ENCODE measurements around the gene KCNH2.

Gene KCNH2

GRCh38 chr7:150919160-150919559 is 59.0 kb downstream of the KCNH2 start:
- TF ChIP-seq, protein P1, sequence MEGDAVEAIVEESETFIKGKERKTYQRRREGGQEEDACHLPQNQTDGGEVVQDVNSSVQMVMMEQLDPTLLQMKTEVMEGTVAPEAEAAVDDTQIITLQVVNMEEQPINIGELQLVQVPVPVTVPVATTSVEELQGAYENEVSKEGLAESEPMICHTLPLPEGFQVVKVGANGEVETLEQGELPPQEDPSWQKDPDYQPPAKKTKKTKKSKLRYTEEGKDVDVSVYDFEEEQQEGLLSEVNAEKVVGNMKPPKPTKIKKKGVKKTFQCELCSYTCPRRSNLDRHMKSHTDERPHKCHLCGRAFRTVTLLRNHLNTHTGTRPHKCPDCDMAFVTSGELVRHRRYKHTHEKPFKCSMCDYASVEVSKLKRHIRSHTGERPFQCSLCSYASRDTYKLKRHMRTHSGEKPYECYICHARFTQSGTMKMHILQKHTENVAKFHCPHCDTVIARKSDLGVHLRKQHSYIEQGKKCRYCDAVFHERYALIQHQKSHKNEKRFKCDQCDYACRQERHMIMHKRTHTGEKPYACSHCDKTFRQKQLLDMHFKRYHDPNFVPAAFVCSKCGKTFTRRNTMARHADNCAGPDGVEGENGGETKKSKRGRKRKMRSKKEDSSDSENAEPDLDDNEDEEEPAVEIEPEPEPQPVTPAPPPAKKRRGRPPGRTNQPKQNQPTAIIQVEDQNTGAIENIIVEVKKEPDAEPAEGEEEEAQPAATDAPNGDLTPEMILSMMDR (IDR thresholded peaks at IDR 0.05) = no peak
- DNase-seq (ENCODE audit: low spot score) = no peak
- no peak overlapping the region for H3K27ac ChIP-seq
- no peak overlapping the region for H3K4me3 ChIP-seq

GRCh38 chr7:150918378-150918777 is 59.7 kb downstream of the KCNH2 start:
- DNase-seq (ENCODE audit: low spot score) = no peak
- H3K27ac ChIP-seq = no peak overlapping the region
- TF ChIP-seq, protein P1 (IDR thresholded peaks at IDR 0.05) = no peak
- no peak overlapping the region for H3K4me3 ChIP-seq

- no peak overlapping the region for H3K4me3 ChIP-seq
- TF ChIP-seq, protein P1 (IDR thresholded peaks at IDR 0.05) = no peak
- DNase-seq (ENCODE audit: low spot score) = no peak
- H3K27ac ChIP-seq = no peak overlapping the region
These were observed 60.2 kb downstream of the KCNH2 start for GRCh38 chr7:150917969-150918368.

DNA sequence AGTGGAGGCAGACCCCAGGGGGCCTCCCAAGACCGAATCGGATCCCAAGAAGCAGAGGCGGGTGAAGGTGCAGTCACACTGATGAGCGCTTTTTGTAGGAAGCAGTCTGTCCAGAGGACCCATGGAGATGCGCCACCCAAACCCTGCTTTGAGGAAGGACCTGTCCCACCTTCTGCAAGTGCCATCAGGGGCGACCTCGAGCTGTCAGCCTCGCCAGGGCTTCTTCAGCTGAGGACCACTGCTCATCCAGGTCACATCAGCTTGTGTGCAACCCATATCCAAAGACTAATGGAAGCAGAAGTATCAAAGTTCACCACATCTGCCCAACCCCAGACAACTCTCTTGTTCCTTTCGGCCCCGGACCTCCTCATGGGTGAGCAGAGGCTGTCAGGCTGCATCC is 61.5 kb downstream of the KCNH2 start:
- H3K4me3 ChIP-seq = no peak overlapping the region
- TF ChIP-seq, protein P1 (IDR thresholded peaks at IDR 0.05) = no peak
- H3K27ac ChIP-seq = no peak overlapping the region
- DNase-seq (ENCODE audit: low spot score) = no peak

- no peak for DNase-seq (ENCODE audit: low spot score)
- H3K27ac ChIP-seq = no peak overlapping the region
- TF ChIP-seq, protein P1 (IDR thresholded peaks at IDR 0.05) = no peak
- H3K4me3 ChIP-seq = no peak overlapping the region
These were observed 63.2 kb downstream of the KCNH2 start for GRCh38 chr7:150914966-150915365.

DNA sequence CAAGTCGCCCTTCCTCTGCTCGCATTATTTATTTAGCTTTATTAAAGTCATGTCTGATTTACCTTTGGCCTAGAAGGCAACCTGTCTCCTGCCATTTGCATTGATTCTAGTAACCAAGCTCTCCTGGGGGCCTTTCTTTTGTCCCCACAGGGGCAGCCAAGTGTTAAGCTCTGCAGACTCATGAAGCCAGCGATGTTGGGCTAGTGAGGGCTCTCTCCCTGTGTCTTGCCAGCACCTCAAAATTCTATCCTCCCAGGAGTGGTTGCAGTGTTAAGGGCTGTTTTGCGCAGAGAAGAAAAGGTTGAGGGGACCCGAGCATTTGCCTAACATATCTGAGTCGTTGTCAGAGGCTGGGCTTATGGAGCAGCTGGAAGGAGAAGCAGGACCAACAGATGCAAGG is 63.9 kb downstream of the KCNH2 start:
- no peak overlapping the region for H3K4me3 ChIP-seq
- no peak overlapping the region for H3K27ac ChIP-seq
- no peak for DNase-seq (ENCODE audit: low spot score)
- TF ChIP-seq, protein P1 (IDR thresholded peaks at IDR 0.05) = no peak

- TF ChIP-seq, protein P1 (IDR thresholded peaks at IDR 0.05) = no peak
- no peak overlapping the region for H3K4me3 ChIP-seq
- no peak overlapping the region for H3K27ac ChIP-seq
- DNase-seq (ENCODE audit: low spot score) = no peak
These were observed 65.7 kb downstream of the KCNH2 start for GRCh38 chr7:150912427-150912826.
